Nasal cavity respiratory epithelium epithelial cell of viscerocranial mucosa (primary cell): ENCODE measurements around the gene BBS10. TPM values are rescaled to one million over a fixed set of nuclear protein-coding genes. Genes with fewer than 3 reads are reported as not detected.

Experiments
- total RNA-seq: library from RNA; depleted of rRNA; stranded (reverse); fragments of >200 nt; gene quantifications from 2 replicates; pipeline ENCODE4 v1.2.3, GENCODE V29; 2014

Gene BBS10
- 8.5 and 14.2 TPM in 2 replicates for total RNA-seq

DNA sequence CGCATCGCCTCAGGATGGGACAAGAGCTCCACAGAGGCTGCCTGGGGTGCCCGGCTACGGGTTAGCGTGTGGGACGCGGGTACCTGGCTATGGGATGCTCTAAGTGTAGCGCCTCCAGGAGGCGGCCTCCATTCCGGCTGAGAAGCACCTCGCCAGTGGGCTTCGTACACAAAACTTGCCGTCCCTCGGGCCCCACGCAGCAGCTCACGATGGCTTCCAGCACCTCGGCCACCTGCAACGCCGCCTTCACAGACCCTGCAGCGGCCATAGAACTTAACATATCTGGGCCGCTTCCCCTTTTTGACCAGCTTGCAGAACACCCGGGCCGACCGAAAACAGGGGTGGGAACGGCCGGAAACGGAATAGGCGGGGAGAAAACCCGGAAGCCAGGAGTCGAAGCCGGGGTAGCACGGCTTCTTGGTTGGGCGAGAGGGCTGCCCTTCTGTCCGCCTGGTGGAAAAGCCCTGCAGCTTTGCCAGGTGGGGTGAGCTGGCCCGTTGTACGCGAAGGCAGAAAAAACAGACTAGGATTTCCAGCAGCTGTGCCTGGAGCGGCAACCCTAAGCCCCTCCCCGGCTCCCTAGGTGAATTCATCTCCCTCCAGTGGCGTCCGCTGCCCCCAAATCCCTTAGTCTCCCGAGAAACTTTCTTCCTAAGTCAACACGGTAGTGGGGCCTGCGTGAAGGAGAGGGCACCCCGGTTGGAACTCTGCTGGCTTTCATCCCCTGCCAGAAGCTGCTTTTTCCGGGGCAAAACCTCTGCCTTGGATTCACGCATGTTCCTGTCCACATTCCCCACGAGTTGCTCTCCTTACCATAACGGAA, at the start of gene BBS10:
TSS of gene BBS10 (minus strand) at position 337 of the 823 bp plus-strand sequence. CDS start at position 280, 57 bp downstream.

Other genes with a start within 250 kb of the BBS10 start
- gene OSBPL8, start 211.4 kb upstream of the BBS10 start, total RNA-seq = 100 and 216 TPM in 2 replicates